ENCODE results near the gene TBCK. TPM values are rescaled to one million over a fixed set of nuclear protein-coding genes. Genes with fewer than 3 reads are reported as not detected.

The TBCK gene
- total RNA-seq, 2 experiments from 2014 or later, result 23.5 to 29.0 TPM

DNA sequence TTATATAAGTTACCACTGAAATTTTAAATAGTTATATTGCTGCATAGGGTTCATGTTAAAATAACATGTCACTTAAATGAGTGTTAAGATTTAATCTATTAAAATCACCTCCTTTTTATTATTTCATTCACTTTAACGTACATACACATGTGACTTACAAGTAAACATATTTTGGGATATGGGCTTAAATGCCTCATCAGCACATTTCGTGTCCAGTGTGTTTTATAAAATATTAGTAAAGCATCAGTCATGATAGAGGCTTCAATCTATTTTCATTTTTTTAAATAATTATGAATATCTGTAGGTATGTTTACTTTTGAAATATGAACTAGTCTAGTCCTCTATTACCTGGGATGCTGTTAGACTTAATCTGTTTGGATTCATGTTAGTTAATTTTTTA, 277.1 kb downstream of the TBCK start:
- POLR2A ChIA-PET, result no interaction called here
- Histone ChIP-seq H3K9me3 (ENCODE audit: control insufficient read depth in 1 of 2, insufficient read depth in 1 of 2, low read length in 2 of 2) (no peaks in the 10 kb centered on the region), H3K36me3 (ENCODE audit: insufficient read depth, low read length) (no peaks in the 10 kb centered on the region), H3K4me3 (ENCODE audit: low read length) (no peak overlapping the region), H3K27ac (ENCODE audit: low read depth in 1 of 2, low read length in 2 of 2) (no peak overlapping the region), H3K27me3 (ENCODE audit: control insufficient read depth in 1 of 2, insufficient read depth in 2 of 2, low read length in 2 of 2) (peaks cover 0 to 5% of the 10 kb centered on the region in 2 experiments), H3K4me1 (ENCODE audit: insufficient read depth, low read length) (no peaks in the 10 kb centered on the region)
- H3K27me3 Mint-ChIP-seq, result no peaks in the 10 kb centered on the region
- CTCF ChIA-PET, result no interaction called here
- no peak for ATAC-seq (ENCODE audit: poor library complexity)
- TF ChIP-seq, protein P1, sequence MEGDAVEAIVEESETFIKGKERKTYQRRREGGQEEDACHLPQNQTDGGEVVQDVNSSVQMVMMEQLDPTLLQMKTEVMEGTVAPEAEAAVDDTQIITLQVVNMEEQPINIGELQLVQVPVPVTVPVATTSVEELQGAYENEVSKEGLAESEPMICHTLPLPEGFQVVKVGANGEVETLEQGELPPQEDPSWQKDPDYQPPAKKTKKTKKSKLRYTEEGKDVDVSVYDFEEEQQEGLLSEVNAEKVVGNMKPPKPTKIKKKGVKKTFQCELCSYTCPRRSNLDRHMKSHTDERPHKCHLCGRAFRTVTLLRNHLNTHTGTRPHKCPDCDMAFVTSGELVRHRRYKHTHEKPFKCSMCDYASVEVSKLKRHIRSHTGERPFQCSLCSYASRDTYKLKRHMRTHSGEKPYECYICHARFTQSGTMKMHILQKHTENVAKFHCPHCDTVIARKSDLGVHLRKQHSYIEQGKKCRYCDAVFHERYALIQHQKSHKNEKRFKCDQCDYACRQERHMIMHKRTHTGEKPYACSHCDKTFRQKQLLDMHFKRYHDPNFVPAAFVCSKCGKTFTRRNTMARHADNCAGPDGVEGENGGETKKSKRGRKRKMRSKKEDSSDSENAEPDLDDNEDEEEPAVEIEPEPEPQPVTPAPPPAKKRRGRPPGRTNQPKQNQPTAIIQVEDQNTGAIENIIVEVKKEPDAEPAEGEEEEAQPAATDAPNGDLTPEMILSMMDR (IDR thresholded peaks at IDR 0.05), result no peak
- H3K36me3 Mint-ChIP-seq (ENCODE audit: low read depth), result no peaks in the 10 kb centered on the region
- DNase-seq, result no peak
- H3K9me3 Mint-ChIP-seq, result no peaks in the 10 kb centered on the region
- intact Hi-C loops (cut with DNase I, micrococcal nuclease), result no loop called here
- H3K27ac Mint-ChIP-seq, result no peak overlapping the region
- H3K4me1 Mint-ChIP-seq (ENCODE audit: low read depth), result no peaks in the 10 kb centered on the region
- H3K4me3 Mint-ChIP-seq, result no peak overlapping the region

DNA sequence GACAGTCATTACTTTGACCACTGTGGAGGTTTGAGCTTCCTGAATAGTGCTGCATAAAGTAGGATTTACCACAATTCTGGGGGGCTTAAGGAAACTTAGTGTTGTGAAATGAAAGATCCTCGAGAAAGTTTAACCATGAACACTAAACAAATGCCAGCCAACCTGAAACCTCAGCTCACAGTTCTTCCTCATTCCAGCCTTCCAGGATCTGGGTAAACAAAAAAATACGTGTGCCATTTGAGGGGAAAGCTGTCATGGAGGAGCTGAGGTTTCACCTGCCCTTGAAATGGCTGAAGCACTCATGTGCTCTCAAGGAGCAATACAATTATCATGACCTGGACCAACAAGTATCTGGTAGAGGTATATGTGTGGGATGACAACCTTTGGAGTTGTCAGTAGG, 278.0 kb downstream of the TBCK start:
- H3K27me3 ChIP-seq (ENCODE audit: control insufficient read depth in 1 of 2, insufficient read depth in 2 of 2, low read length in 2 of 2), result peaks cover 0 to 5% of the 10 kb centered on the region in 2 experiments
- CTCF ChIA-PET, result no interaction called here
- POLR2A ChIA-PET, result no interaction called here
- DNase-seq (no peak), ATAC-seq (ENCODE audit: poor library complexity) (no peak)
- no peak overlapping the region for H3K27ac ChIP-seq (ENCODE audit: low read depth in 1 of 2, low read length in 2 of 2)
- H3K4me3 Mint-ChIP-seq, result no peak overlapping the region
- peaks cover 3% of the 10 kb centered on the region for H3K9me3 Mint-ChIP-seq
- H3K9me3 ChIP-seq (ENCODE audit: control insufficient read depth in 1 of 2, insufficient read depth in 1 of 2, low read length in 2 of 2), result no peaks in the 10 kb centered on the region
- no peak overlapping the region for H3K27ac Mint-ChIP-seq
- TF ChIP-seq, protein P1 (IDR thresholded peaks at IDR 0.05), result no peak
- no peaks in the 10 kb centered on the region for H3K36me3 Mint-ChIP-seq (ENCODE audit: low read depth)
- no peaks in the 10 kb centered on the region for H3K4me1 ChIP-seq (ENCODE audit: insufficient read depth, low read length)
- H3K27me3 Mint-ChIP-seq, result no peaks in the 10 kb centered on the region
- intact Hi-C loops (cut with DNase I, micrococcal nuclease), result no loop called here
- H3K4me1 Mint-ChIP-seq (ENCODE audit: low read depth), result no peaks in the 10 kb centered on the region
- no peaks in the 10 kb centered on the region for H3K36me3 ChIP-seq (ENCODE audit: insufficient read depth, low read length)
- H3K4me3 ChIP-seq (ENCODE audit: low read length), result no peak overlapping the region

DNA sequence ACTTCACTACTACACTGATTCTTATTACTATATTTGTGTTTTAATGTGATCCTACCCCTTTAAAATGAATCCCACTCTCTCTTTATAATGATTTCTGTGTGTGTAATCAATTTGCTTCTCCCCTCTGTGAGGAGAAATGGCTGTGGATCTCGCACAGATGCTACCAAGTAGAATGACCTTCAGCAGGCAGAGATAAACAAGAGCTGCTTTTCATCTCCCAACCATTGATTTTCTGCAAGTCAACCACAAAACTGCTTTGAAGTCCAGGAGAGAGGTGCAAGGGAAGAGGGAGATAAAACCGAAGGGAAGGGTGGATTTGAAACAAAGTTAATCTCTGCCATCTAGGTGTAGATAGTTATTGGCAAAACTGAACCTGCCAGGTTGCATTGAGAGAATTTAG, 279.2 kb downstream of the TBCK start:
- Histone ChIP-seq H3K27me3 (ENCODE audit: control insufficient read depth in 1 of 2, insufficient read depth in 2 of 2, low read length in 2 of 2) (peaks cover 0 to 5% of the 10 kb centered on the region in 2 experiments), H3K27ac (ENCODE audit: low read depth in 1 of 2, low read length in 2 of 2) (no peak overlapping the region), H3K9me3 (ENCODE audit: control insufficient read depth in 1 of 2, insufficient read depth in 1 of 2, low read length in 2 of 2) (peaks cover 0 to 5% of the 10 kb centered on the region in 2 experiments), H3K36me3 (ENCODE audit: insufficient read depth, low read length) (no peaks in the 10 kb centered on the region), H3K4me1 (ENCODE audit: insufficient read depth, low read length) (no peaks in the 10 kb centered on the region), H3K4me3 (ENCODE audit: low read length) (no peak overlapping the region)
- no peak for DNase-seq
- Mint-ChIP-seq H3K9me3 (peaks cover 3% of the 10 kb centered on the region), H3K4me1 (ENCODE audit: low read depth) (no peaks in the 10 kb centered on the region), H3K27me3 (no peaks in the 10 kb centered on the region), H3K27ac (no peak overlapping the region), H3K36me3 (ENCODE audit: low read depth) (no peaks in the 10 kb centered on the region), H3K4me3 (no peak overlapping the region)
- intact Hi-C loops (cut with DNase I, micrococcal nuclease), result no loop called here
- TF ChIP-seq, protein P1 (IDR thresholded peaks at IDR 0.05), result no peak
- ChIA-PET CTCF (no interaction called here), POLR2A (no interaction called here)
- ATAC-seq (ENCODE audit: poor library complexity), result no peak

All from CD4-positive, alpha-beta T cell (primary cell).